MM.1S (cell line): ENCODE data around the gene STMP1.

Experiments used
- EZH2 ChIP-seq: fragments of 300-600 bp; sonication (generic); optimal IDR thresholded peaks from 2 replicates; pipeline ENCODE3; 2017; ENCODE audit warnings: low read depth, mild to moderate bottlenecking, antibody characterized with exemption, low read length, mixed read lengths
- TF ChIP-seq, protein P1 (sequence below): fragments of 300-600 bp; sonication (generic); IDR thresholded peaks from 2 replicates; pipeline ENCODE4 v1.5.1; 2016; ENCODE audit warnings: antibody characterized with exemption, low read length, mixed read lengths

DNA sequence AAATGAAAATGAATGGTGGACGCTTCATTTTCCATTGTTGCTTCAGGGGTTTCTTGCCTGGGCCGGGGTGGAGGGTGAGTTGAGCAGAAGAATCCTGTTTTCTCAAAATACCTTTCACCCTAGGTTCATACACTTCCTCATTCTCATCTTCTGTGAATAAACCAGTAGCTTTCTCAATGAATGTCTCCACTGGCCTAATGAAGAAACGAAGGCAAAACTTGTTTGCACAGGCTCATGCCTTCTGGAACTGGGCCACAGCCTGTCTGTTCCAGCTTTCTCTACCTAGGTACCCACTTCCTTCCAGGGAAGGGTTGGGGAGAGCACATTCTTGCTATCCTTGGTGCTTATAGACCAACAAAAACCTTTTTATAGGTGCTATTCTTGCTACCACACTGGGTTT is 21.3 kb downstream of the STMP1 start:
- TF ChIP-seq, protein P1, sequence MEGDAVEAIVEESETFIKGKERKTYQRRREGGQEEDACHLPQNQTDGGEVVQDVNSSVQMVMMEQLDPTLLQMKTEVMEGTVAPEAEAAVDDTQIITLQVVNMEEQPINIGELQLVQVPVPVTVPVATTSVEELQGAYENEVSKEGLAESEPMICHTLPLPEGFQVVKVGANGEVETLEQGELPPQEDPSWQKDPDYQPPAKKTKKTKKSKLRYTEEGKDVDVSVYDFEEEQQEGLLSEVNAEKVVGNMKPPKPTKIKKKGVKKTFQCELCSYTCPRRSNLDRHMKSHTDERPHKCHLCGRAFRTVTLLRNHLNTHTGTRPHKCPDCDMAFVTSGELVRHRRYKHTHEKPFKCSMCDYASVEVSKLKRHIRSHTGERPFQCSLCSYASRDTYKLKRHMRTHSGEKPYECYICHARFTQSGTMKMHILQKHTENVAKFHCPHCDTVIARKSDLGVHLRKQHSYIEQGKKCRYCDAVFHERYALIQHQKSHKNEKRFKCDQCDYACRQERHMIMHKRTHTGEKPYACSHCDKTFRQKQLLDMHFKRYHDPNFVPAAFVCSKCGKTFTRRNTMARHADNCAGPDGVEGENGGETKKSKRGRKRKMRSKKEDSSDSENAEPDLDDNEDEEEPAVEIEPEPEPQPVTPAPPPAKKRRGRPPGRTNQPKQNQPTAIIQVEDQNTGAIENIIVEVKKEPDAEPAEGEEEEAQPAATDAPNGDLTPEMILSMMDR: no peak
- no peak for TF ChIP-seq EZH2
